ENCODE results near the gene ACOT8. TPM values are rescaled to one million over a fixed set of nuclear protein-coding genes. Genes with fewer than 3 reads are reported as not detected.

ACOT8 gene
- polyA plus RNA-seq, 2 donors, result 24.8 to 26.6 TPM

DNA sequence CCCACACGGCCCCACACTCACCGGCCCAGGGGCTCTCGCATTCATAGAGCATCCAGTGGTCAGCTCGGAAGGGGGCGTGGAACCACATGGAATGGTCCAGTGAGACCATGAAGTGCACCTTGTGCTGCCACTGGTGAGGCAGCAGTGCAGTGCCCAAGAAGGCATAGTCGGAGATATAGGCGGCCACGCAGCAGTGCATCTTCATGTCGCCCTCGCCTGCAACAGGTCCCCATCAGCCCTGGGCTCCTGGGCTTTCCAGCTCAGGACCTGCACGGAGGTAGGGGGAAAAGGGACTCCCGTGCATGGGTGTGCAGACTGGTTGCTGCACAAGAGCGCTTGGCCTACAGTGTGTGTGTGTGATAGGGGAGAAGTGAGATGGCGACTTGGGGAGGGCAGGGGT lies 13.7 kb downstream of the ACOT8 start:
- H3K27ac ChIP-seq (ENCODE audit: low read depth in 2 of 2, low read length in 1 of 2), result no peak overlapping the region
- H3K27me3 ChIP-seq (ENCODE audit: control insufficient read depth in 1 of 2, insufficient read depth in 2 of 2, low read length in 2 of 2), result no peaks in the 10 kb centered on the region
- no peak overlapping the region for H3K4me3 ChIP-seq (ENCODE audit: low read depth in 1 of 2, low read length in 2 of 2)
- peaks cover 0 to 2% of the 10 kb centered on the region in 2 donors for H3K4me1 ChIP-seq (ENCODE audit: control insufficient read depth in 2 of 2, insufficient read depth in 2 of 2, low read length in 1 of 2)
- WGBS, 2 donors, result 90 to 93% methylated on average over 14 of the region's 14 CpGs
- peaks cover 16 to 39% of the 10 kb centered on the region in 2 donors for H3K36me3 ChIP-seq (ENCODE audit: control insufficient read depth in 2 of 2, insufficient read depth in 2 of 2, low read length in 1 of 2)
- no peaks in the 10 kb centered on the region for H3K9me3 ChIP-seq (ENCODE audit: control insufficient read depth in 2 of 2, insufficient read depth in 1 of 2, low read depth in 1 of 2, low read length in 1 of 2)

DNA sequence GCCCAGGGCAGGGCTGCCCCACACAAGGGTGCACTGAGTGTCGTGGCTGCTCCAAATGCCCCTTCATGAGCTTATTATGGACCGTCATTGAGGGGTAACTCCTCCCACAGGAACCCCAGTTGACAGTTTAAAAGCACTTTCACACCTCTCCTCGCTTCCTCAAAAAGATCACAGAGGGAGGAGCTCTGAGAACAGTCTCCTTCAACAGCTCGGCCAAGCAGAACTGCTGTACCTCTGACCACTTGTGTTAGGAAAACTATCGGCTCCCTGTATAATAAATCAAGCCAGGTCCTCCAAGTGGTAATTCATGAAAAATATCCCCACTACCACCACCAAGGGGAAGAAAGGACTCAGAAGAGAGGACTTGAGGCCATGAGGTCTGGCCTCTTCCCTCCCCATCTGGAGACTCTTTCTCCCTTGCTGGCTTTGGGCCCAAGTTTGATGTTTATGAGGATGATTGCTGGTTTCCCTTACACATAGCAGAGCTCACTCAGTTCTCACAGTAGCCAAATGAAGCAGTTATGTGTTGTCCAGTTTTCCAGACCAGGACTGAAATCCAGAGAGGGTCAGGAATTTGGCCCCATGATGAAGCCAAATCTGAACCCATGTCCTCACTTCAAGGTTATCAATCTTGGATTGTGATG lies 14.9 kb downstream of the ACOT8 start:
- Histone ChIP-seq H3K4me1 (ENCODE audit: control insufficient read depth in 2 of 2, insufficient read depth in 2 of 2, low read length in 1 of 2) (peaks cover 0 to 2% of the 10 kb centered on the region in 2 donors), H3K27ac (ENCODE audit: low read depth in 2 of 2, low read length in 1 of 2) (peak overlapping the region in 1 of 2 donors; percentile 25), H3K27me3 (ENCODE audit: control insufficient read depth in 1 of 2, insufficient read depth in 2 of 2, low read length in 2 of 2) (no peaks in the 10 kb centered on the region), H3K4me3 (ENCODE audit: low read depth in 1 of 2, low read length in 2 of 2) (no peak overlapping the region), H3K9me3 (ENCODE audit: control insufficient read depth in 2 of 2, insufficient read depth in 1 of 2, low read depth in 1 of 2, low read length in 1 of 2) (no peaks in the 10 kb centered on the region), H3K36me3 (ENCODE audit: control insufficient read depth in 2 of 2, insufficient read depth in 2 of 2, low read length in 1 of 2) (peaks cover 16 to 35% of the 10 kb centered on the region in 2 donors)
- 59 to 70% methylated on average over 5 of the region's 5 CpGs for WGBS, 2 donors

DNA sequence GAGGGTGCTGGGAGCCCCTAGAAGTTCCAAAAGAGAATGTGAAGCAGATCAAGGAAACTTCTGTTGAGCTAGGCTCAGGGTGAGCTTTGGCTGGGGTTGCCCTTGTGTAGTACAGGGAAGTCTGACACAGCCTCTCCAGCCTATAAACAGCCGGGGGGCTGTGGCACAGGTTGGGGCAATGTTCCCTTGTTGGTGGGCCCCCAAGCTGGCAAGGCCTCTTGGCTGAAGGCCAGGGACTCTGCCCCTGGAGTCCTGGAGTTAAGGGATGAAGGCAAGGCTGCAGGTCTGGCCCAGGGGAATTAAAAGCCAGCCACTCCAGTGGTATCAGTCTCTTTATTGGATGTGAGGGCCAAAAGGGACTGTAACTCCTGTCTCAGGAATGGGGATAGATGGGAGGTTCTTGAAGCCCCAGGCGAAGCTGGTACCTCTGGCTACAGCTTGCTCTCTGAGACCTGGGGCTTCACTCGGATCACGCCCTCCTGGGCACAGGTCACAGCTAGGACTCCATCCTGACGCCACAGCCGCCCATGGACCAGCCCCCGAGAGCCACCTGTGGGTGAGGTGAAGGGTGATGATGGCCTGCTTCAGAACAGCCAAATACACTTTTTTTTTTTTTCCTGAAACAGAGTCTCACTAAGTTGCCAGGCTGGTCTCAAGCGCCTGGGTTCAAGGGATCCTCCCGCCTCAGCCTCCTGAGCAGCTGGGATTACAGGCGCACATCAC lies 15.6 kb downstream of the ACOT8 start:
- no peaks in the 10 kb centered on the region for H3K9me3 ChIP-seq (ENCODE audit: control insufficient read depth in 2 of 2, insufficient read depth in 1 of 2, low read depth in 1 of 2, low read length in 1 of 2)
- WGBS, 2 donors, result 92% methylated on average over 10 of the region's 10 CpGs
- H3K27me3 ChIP-seq (ENCODE audit: control insufficient read depth in 1 of 2, insufficient read depth in 2 of 2, low read length in 2 of 2), result no peaks in the 10 kb centered on the region
- peak overlapping the region in 1 of 2 donors; percentile 47 for H3K27ac ChIP-seq (ENCODE audit: low read depth in 2 of 2, low read length in 1 of 2)
- peaks cover 0 to 2% of the 10 kb centered on the region in 2 donors for H3K4me1 ChIP-seq (ENCODE audit: control insufficient read depth in 2 of 2, insufficient read depth in 2 of 2, low read length in 1 of 2)
- H3K4me3 ChIP-seq (ENCODE audit: low read depth in 1 of 2, low read length in 2 of 2), result no peak overlapping the region
- peaks cover 16 to 35% of the 10 kb centered on the region in 2 donors for H3K36me3 ChIP-seq (ENCODE audit: control insufficient read depth in 2 of 2, insufficient read depth in 2 of 2, low read length in 1 of 2)

DNA sequence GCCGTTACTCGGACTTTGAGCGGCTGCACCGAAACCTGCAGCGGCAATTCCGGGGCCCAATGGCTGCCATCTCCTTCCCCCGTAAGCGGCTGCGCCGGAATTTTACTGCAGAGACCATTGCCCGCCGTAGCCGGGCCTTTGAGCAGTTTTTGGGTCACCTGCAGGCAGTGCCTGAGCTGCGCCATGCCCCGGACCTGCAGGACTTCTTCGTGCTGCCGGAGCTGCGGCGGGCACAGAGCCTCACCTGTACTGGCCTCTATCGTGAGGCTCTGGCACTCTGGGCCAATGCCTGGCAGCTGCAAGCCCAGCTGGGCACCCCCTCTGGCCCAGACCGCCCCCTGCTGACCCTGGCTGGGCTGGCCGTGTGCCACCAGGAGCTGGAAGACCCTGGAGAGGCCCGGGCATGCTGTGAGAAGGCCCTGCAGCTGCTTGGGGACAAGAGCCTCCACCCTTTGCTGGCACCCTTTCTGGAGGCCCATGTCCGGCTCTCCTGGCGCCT lies 16.4 kb downstream of the ACOT8 start:
- peaks cover 0 to 5% of the 10 kb centered on the region in 2 donors for H3K4me1 ChIP-seq (ENCODE audit: control insufficient read depth in 2 of 2, insufficient read depth in 2 of 2, low read length in 1 of 2)
- no peak overlapping the region for H3K27ac ChIP-seq (ENCODE audit: low read depth in 2 of 2, low read length in 1 of 2)
- H3K4me3 ChIP-seq (ENCODE audit: low read depth in 1 of 2, low read length in 2 of 2), result no peak overlapping the region
- WGBS, 2 donors, result 89% methylated on average over 25 of the region's 25 CpGs
- no peaks in the 10 kb centered on the region for H3K9me3 ChIP-seq (ENCODE audit: control insufficient read depth in 2 of 2, insufficient read depth in 1 of 2, low read depth in 1 of 2, low read length in 1 of 2)
- H3K27me3 ChIP-seq (ENCODE audit: control insufficient read depth in 1 of 2, insufficient read depth in 2 of 2, low read length in 2 of 2), result no peaks in the 10 kb centered on the region
- H3K36me3 ChIP-seq (ENCODE audit: control insufficient read depth in 2 of 2, insufficient read depth in 2 of 2, low read length in 1 of 2), result peaks cover 12 to 35% of the 10 kb centered on the region in 2 donors

DNA sequence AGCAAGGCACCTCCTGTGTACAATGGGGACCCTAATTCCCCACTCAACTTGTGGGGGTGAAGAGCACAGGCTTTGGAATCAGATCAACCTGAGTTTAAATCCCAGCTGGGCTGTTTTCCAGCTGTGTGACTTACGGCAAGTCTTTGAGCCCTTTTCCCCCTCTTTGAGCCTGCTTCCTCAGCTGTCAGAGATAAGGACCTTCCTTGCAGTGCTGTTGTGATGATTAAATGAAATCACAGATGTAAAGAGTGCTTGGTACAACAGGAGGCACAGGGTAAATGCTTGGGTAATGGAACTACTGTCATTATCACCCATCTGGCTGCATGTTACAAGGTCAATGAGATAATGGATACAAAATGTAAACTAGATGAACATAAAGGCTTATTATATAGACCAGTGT lies 20.4 kb downstream of the ACOT8 start:
- 26 to 29% methylated on average over 1 of the region's 1 CpG for WGBS, 2 donors
- H3K36me3 ChIP-seq (ENCODE audit: control insufficient read depth in 2 of 2, insufficient read depth in 2 of 2, low read length in 1 of 2), result peaks cover 6 to 15% of the 10 kb centered on the region in 2 donors

DNA sequence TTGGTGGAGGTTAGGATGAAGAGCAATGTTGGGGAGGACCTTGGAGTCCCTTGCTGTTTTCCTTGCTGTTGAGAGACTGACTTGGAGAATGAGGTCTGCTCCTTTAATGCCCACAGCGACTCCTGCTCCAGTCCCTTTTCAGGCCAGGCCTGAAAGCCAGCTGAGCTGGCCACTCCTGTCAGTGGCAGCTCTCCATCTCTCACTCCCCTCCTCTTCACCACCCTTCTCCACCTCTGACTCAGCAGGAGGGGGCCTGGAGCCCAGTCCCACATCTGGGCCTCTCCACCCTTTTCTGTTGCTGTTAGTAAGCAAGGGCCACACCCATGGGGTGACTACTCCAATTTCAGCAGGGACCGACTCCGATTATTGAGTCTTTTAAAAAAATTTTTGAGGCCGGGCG lies 21.4 kb downstream of the ACOT8 start:
- Histone ChIP-seq H3K27ac (ENCODE audit: low read depth in 2 of 2, low read length in 1 of 2) (peak overlapping the region; percentile 20 to 80), H3K36me3 (ENCODE audit: control insufficient read depth in 2 of 2, insufficient read depth in 2 of 2, low read length in 1 of 2) (peaks cover 0 to 6% of the 10 kb centered on the region in 2 donors), H3K27me3 (ENCODE audit: control insufficient read depth in 1 of 2, insufficient read depth in 2 of 2, low read length in 2 of 2) (no peaks in the 10 kb centered on the region), H3K4me1 (ENCODE audit: control insufficient read depth in 2 of 2, insufficient read depth in 2 of 2, low read length in 1 of 2) (peaks cover 3 to 13% of the 10 kb centered on the region in 2 donors), H3K9me3 (ENCODE audit: control insufficient read depth in 2 of 2, insufficient read depth in 1 of 2, low read depth in 1 of 2, low read length in 1 of 2) (no peaks in the 10 kb centered on the region), H3K4me3 (ENCODE audit: low read depth in 1 of 2, low read length in 2 of 2) (peak overlapping the region in 1 of 2 donors; percentile 35)
- 61 to 75% methylated on average over 5 of the region's 5 CpGs for WGBS, 2 donors

More for the DNA sequence above, 20.4 kb downstream of the ACOT8 start:
- Histone ChIP-seq H3K4me3 (ENCODE audit: low read depth in 1 of 2, low read length in 2 of 2) (peak overlapping the region in 1 of 2 donors; percentile 4), H3K4me1 (ENCODE audit: control insufficient read depth in 2 of 2, insufficient read depth in 2 of 2, low read length in 1 of 2) (peaks cover 3 to 14% of the 10 kb centered on the region in 2 donors), H3K27ac (ENCODE audit: low read depth in 2 of 2, low read length in 1 of 2) (peak overlapping the region in 1 of 2 donors; percentile 38), H3K27me3 (ENCODE audit: control insufficient read depth in 1 of 2, insufficient read depth in 2 of 2, low read length in 2 of 2) (no peaks in the 10 kb centered on the region), H3K9me3 (ENCODE audit: control insufficient read depth in 2 of 2, insufficient read depth in 1 of 2, low read depth in 1 of 2, low read length in 1 of 2) (no peaks in the 10 kb centered on the region)

DNA sequence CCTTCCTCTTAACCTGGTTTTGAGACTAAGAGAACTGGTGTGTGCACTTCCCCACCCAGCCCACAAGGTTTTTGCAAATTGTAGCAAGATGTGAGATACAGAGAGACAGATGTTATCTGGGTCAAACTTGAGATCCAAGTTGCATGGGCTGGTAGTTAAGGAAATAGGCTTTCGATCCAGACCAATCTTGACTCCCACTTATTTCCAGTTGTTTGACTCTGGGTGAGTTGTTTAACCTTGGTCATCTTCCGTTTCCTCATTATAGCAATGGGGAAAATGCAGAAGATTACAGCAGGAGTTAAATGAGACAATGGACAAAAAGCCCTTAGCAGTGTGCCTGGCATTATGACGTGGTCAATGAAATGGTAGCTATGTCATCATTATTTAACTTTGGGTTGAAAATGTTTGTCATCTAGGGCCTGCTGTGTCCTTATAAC lies 21.8 kb downstream of the ACOT8 start:
- Histone ChIP-seq H3K27ac (ENCODE audit: low read depth in 2 of 2, low read length in 1 of 2) (peak overlapping the region; percentile 20 to 80), H3K4me3 (ENCODE audit: low read depth in 1 of 2, low read length in 2 of 2) (peak overlapping the region in 1 of 2 donors; percentile 70), H3K9me3 (ENCODE audit: control insufficient read depth in 2 of 2, insufficient read depth in 1 of 2, low read depth in 1 of 2, low read length in 1 of 2) (no peaks in the 10 kb centered on the region), H3K4me1 (ENCODE audit: control insufficient read depth in 2 of 2, insufficient read depth in 2 of 2, low read length in 1 of 2) (peaks cover 3 to 12% of the 10 kb centered on the region in 2 donors), H3K36me3 (ENCODE audit: control insufficient read depth in 2 of 2, insufficient read depth in 2 of 2, low read length in 1 of 2) (peaks cover 0 to 1% of the 10 kb centered on the region in 2 donors), H3K27me3 (ENCODE audit: control insufficient read depth in 1 of 2, insufficient read depth in 2 of 2, low read length in 2 of 2) (no peaks in the 10 kb centered on the region)
- WGBS, 2 donors, result 60 to 63% methylated on average over 3 of the region's 3 CpGs

DNA sequence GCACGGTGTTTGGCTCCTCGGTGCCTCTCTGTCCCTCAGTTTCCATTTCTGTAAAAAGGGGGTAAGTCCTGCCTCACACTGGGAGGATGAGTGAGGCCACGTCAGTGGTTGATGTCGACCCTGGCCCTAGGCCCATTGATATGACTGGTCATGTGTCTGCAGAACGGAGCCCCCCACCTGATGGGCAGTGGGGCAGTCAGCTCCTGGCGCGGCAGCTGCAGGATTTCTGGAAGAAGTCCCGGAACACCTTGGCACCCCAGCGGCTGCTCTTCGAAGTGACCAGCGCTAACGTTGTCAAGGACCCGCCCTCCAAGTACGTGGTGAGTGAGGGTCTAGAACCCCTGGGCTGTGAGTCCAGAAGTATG lies 22.4 kb downstream of the ACOT8 start:
- WGBS, 2 donors, result 71 to 72% methylated on average over 14 of the region's 14 CpGs
- H3K4me1 ChIP-seq (ENCODE audit: control insufficient read depth in 2 of 2, insufficient read depth in 2 of 2, low read length in 1 of 2), result peaks cover 3 to 12% of the 10 kb centered on the region in 2 donors

DNA sequence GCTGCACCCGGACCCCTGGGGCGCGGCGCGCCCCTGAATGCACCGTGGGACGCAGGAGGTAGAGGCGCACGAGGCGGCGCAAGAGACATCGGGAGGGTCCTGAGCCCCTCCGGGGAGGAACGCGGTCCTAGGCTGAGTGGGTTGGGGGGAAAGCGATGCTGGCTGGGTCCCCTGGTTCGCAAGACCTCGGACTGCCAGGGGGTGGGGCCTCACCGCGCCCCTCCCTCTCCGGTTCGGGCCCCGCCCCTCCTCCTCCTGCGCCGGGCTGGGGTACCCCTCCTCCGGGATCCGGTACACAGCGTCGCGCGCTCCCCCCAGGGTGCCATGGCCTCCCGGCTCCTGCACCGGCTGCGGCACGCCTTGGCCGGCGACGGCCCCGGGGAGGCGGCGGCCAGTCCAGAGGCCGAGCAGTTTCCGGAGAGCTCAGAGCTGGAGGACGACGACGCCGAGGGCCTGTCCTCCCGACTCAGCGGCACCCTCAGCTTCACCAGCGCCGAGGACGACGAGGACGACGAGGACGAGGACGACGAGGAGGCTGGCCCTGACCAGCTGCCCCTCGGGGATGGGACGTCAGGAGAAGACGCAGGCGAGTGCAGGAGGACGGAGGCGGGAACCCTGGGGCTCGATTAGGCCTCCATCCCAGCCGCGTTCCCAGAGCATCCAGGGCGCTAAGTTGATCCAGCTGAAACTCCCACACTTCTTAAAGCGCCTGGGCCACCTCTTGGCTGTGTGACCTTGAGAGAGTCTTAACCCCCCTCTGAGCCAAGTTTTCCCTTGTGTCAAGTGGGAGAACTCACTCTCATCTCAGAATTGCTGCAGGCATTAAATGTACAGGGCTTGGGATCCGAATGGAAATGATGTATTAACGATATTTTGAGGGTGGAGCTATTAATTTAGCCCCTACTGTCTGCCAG lies 23.1 kb downstream of the ACOT8 start:
- Histone ChIP-seq H3K9me3 (ENCODE audit: control insufficient read depth in 2 of 2, insufficient read depth in 1 of 2, low read depth in 1 of 2, low read length in 1 of 2) (no peaks in the 10 kb centered on the region), H3K27ac (ENCODE audit: low read depth in 2 of 2, low read length in 1 of 2) (peak overlapping the region; percentile 85 to 93), H3K27me3 (ENCODE audit: control insufficient read depth in 1 of 2, insufficient read depth in 2 of 2, low read length in 2 of 2) (no peaks in the 10 kb centered on the region), H3K4me3 (ENCODE audit: low read depth in 1 of 2, low read length in 2 of 2) (peak overlapping the region; percentile 68 to 70), H3K4me1 (ENCODE audit: control insufficient read depth in 2 of 2, insufficient read depth in 2 of 2, low read length in 1 of 2) (peaks cover 3 to 12% of the 10 kb centered on the region in 2 donors), H3K36me3 (ENCODE audit: control insufficient read depth in 2 of 2, insufficient read depth in 2 of 2, low read length in 1 of 2) (no peaks in the 10 kb centered on the region)
- 3 to 6% methylated on average over 55 to 71 of the region's 71 CpGs for WGBS, 2 donors

More for the DNA sequence above, 22.4 kb downstream of the ACOT8 start:
- Histone ChIP-seq H3K27me3 (ENCODE audit: control insufficient read depth in 1 of 2, insufficient read depth in 2 of 2, low read length in 2 of 2) (no peaks in the 10 kb centered on the region), H3K4me3 (ENCODE audit: low read depth in 1 of 2, low read length in 2 of 2) (peak overlapping the region; percentile 68 to 70), H3K9me3 (ENCODE audit: control insufficient read depth in 2 of 2, insufficient read depth in 1 of 2, low read depth in 1 of 2, low read length in 1 of 2) (no peaks in the 10 kb centered on the region), H3K27ac (ENCODE audit: low read depth in 2 of 2, low read length in 1 of 2) (peak overlapping the region; percentile 85 to 93), H3K36me3 (ENCODE audit: control insufficient read depth in 2 of 2, insufficient read depth in 2 of 2, low read length in 1 of 2) (no peaks in the 10 kb centered on the region)

Measured in esophagus (tissue), 2 donors.